Activated CD4-positive, CD25-positive, alpha-beta regulatory T cell treated with anti-CD3 and anti-CD28 coated beads, Interleukin-2, amount 50 U/mL, for 16 hours (primary cell): ENCODE measurements around the gene FBXO22.
"Not testable (repeated sequence)": the region's sequence is repeated elsewhere in the genome, so short reads cannot be mapped to it uniquely, and the experiment has no call there.

Source experiments
- DNase-seq: peaks from one replicate; pipeline ENCODE4 v3.0.0-alpha.2; 2020; ENCODE audit warnings: low read depth, low spot score

FBXO22 gene

DNA sequence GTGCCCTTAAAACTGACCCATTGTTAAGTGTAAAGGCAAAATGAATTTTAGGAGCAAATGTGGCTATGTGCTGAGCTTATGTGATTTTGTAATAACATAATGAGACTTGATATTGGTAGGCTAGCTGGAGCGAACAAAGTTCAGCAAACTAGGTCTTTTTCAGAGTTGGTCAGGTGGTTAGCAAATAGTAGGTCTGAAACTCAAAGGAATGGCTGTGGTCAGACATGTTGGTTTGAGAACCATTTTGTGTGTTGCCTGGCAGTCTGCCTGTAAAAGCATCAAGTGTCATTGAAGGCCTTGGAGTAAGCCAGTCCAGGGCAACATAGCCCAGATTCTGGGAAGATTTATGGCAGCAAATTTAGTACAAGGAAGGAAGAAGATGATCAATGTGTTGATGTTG, 16.4 kb downstream of the FBXO22 start:
- no peak for DNase-seq

DNA sequence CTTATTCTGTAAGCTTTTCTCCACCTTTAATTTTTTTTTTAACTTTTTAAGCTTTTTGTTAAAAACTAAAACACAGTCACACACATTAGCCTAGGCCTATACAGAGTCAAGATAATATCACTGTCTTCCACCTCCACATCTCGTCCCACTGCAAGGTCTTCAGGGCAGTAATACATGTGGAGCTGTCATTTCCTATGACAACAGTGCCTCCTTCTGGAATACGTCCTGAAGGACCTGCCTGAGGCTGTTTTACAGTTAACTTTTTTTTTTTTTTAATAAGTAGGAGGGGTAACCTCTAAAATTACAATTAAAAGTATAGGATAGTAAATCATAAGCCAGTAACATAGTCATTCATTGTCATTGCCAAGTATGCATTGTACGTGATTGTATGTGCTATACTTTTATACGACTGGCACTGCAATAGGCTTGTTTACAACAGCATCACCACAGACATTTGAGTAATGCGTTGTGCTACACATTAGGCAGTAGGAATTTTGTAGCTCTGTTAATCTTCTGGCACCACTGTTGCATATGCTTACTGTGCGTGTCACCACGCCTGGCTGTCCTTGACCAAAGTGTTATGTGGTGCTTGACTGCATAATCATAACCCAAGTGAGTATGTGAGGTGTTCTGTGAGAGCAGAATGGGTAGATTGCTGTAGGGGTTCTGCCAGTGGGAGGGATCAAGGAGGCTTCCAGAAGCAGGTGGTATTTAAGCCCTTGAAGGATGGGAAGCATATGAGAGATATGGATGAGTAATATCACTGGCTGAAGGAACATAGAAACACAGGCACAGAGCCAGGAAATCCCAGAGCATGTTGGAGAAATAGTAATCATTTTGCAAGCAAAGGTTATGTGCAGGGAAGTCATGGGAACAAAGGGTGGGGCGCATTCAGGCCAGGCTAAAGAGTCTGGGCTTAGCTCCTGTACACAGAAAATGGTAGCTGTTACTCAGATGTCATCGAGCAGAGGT, 18.3 kb downstream of the FBXO22 start:
- no peak for DNase-seq

- no peak for DNase-seq
Observed at GRCh38 chr15:75923756-75924155, 20.1 kb downstream of the FBXO22 start.

- DNase-seq = no peak
Observed at GRCh38 chr15:75924576-75924975, 20.9 kb downstream of the FBXO22 start.

- DNase-seq = no peak
Observed at GRCh38 chr15:75925440-75925839, 21.8 kb downstream of the FBXO22 start.

DNA sequence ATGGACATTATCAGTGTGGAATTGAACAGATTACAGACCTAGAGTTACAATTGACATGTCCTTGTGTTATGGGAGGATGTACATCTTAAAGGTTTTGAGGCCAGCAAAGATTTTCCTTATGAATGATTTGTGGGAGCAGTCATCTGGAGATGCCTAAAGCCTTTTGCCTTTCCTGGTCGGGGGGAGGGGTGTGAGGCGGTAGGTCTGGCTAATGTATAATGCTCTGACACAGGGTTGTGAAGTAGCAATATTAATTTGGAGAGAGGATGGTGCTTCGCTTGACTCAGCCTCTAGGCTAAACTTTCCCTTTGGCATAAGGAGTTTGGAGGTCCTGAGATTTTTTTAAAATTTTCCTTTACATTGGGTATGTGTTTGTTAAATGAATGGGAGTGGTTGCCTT, 23.3 kb downstream of the FBXO22 start:
- DNase-seq = no peak

DNA sequence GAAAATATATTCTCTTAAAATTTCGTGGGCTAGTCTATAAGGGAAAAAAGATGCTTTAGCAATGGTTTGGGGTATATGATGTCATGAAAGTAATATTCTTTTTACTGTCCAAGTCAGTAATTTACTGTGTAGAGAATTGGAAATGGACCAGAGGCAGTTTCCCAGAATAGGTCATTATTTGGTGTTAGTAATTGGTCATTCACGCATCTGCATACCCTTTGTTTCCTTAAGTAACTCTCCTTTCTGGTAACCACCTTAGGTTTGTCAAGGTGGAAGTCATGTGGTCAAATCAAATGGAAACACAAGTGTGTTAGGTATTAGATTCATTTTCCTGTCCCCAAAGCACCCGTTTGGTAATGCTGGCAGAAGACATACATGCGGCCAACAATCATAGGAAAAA, 23.9 kb downstream of the FBXO22 start:
- DNase-seq = no peak

DNA sequence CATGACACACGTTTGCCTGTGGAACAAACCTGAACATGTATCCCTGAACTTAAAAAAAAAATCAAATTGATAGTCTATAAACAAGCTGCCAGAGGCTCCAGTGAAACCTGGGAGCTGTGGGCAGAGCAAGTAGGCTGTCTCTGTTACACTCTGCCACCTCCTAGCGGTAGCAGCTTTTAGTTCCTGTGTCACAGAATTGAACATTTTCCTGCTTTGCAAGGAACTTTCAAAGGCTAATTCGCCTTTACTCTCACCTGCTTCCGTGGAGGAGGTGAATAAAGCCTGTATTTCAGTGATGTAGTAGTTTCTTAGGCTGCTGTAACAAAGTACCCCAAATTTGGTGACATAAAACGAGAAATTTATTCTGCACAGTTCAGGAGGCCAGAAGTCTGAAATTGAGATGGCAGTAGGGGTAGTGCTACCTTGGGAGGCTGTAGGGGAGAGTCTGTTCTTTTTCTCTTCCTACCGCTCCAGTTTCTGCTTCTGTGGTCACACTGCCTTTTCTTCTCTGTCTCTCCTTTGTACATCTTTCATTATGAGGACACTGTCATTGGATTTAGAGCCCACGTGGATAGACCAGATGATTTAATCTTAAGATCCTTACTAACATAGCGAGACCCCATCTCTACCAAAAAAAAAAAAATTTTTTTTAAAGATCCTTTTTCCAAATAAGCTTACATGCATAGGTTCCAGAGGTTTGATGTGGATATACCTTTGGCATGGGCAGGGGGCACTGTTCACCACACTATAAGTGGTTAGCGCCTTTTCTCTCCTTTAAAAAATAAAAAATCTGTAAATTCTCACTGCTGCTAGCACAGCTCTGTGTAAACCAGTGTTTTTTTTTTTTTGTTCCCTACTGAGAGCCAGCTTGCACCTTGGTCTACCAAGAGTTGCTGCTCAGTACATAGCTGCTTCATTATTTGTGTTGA, 25.3 kb downstream of the FBXO22 start:
- DNase-seq = no peak

DNA sequence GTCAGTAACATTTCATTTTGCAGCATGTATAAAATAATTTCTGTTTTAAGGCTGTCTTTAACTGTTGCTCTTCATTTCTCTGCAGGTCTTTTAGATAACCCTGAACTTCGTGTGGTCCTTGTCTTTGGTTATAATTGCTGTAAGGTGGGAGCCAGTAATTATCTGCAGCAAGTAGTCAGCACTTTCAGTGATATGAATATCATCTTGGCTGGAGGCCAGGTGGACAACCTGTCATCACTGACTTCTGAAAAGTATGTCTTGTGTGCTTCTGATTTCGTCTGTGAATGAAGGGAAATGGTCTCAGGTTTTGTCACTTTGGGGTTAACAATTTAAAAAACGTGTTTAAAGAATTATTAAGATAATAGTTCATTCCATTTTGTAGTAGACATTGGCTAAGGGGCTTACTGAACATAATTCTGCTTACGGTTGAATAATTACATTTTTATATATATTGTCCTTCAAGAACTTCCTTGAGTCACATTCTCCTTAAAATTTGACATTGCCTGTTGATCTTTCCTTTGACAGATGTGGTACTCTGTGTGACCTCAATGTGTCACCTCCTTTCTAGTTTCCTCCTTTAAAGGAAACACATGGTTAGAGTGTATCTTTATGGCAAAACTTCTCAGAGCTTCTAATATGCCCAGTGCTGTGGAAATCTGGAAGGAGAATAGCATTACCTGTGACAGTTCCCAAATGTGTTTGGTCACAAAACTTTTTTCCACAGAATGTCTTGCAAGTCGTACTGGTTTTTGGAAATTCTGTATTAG, 26.3 kb downstream of the FBXO22 start:
- no peak for DNase-seq

GRCh38 chr15:75930866-75931265, 27.2 kb downstream of the FBXO22 start:
- DNase-seq = no peak

GRCh38 chr15:75942464-75942863, 38.8 kb downstream of the FBXO22 start:
- no peak for DNase-seq

- no peak for DNase-seq
Observed at GRCh38 chr15:75943246-75943645, 39.6 kb downstream of the FBXO22 start.

DNA sequence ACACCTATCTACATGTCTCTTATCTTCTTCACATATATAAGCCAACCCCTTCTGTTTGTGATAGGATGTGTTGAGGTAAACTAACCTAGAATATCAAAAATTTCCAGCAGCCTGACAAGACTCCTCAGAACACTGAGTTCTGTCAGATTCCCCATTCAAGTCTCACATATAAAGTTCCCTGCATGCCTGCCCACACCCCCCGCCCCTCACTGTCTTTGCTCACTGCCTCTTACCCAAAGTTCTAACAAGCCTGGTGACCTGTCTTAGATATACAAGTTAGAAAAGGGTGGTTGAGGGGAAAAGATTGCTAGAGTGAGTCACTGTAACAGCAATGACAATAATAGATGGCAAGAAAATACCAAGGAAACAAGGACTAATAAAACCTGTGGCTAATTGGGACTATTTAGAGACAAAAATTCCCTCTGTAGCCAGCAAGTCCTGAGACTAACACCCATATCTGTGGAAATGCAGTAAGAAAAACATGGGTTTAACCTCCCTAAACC, 40.1 kb downstream of the FBXO22 start:
- DNase-seq = no peak

GRCh38 chr15:75945953-75946352, 42.3 kb downstream of the FBXO22 start:
- DNase-seq = no peak

DNA sequence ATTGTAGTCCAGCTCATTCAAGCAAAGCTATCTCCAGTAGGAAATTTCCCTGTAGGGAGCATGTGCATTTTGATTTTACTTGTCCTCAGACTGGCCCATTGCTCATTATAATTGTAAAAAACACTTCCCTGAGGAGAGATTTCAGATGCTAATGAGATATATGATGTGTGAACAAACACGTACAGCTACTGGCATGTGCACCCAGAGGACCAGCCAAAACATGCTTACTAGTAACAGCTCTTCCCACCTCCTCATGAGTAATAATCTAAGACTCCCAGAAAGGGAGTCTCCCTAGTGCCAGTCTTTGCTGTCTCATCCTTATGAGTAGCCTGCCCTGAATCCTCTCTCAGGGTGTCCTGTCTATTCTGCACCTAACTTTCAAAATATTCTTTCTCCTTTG, 43.4 kb downstream of the FBXO22 start:
- no peak for DNase-seq

GRCh38 chr15:75948761-75949296, 45.2 kb downstream of the FBXO22 start:
- DNase-seq = no peak

GRCh38 chr15:75952525-75952924, 48.8 kb downstream of the FBXO22 start:
- no peak for DNase-seq

DNA sequence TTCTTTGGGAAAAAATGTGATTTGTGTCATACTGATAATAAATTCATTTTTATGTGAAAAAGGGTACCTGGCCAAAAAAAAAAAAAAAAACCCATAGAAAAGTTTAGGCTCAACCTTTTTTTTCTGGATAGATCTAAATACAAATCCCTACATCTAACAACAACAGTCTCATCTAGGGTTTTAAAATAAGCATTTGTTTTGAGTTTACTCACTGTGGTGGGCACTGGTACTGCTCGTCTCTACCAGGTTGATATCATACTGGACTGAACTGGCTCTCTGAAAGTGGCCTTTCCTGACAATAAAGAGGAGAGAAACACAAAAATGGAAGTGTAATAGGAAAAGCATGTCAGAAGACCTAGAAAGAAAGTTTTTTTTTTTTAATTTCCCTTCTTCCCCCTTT, 52.0 kb downstream of the FBXO22 start:
- no peak for DNase-seq

DNA sequence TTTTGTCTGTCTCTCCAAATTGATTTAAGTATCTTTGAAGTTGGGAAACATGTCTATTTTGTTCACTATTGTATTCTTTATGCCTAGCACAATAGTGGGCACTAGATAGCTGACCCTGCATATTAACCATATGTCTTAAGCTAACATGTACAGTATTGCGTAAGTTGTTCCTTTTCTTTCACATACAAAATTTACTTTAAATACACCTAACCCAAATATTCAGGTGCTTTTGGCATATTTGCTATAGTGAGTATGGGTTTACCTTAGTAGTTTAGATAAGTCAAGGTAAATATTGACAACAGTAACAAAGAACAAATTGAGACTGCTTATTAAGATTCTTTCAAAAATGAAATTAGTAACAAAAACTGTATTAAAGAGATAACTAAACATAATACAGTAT, 57.7 kb downstream of the FBXO22 start:
- no peak for DNase-seq

- DNase-seq = no peak
Observed at GRCh38 chr15:75966073-75966472, 62.4 kb downstream of the FBXO22 start.

DNA sequence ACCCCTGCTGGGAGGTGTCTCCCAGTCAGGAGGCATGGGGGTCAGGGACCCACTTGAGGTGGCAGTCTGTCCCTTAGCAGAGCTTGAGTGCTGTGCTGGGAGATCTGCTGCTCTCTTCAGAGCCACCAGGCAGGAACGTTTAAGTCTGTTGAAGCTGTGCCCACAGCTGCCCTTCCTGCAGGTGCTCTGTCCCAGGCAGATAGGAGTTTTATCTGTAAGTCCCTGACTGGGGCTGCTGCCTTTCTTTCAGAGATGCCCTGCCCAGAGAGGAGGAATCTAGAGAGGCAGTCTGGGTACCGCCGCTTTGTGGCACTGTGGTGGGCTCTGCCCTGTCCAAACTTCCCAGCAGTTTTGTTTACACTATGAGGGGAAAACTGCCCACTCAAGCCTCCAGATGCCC, 73.1 kb downstream of the FBXO22 start:
- not testable (repeated sequence) for DNase-seq
